Naive B cell (primary cell): ENCODE results near the gene PMF1. TPM values are rescaled to one million over a fixed set of nuclear protein-coding genes. Genes with fewer than 3 reads are reported as not detected.

Experiments used
- polyA plus RNA-seq, 6 donors: library from polyadenylated mRNA; unstranded; fragments of 300-500 nt; fragmentation: Illumina TruSeq; gene quantifications; one replicate each; pipeline ENCODE4 v1.2.3, GENCODE V29; 2021; ENCODE audit warnings: low read depth in 6 of 6

PMF1 gene
- polyA plus RNA-seq, 6 donors from 2014 or later, result 107 to 157 (median 115) TPM

Other genes with a start within 250 kb of the PMF1 start
- 10 to 100 TPM in 5 of 6 donors, 1 to 10 TPM in 1; 6.9 to 48.4 (median 27.7) TPM for gene ARHGEF2, start 234.5 kb upstream of the PMF1 start, polyA plus RNA-seq
- gene SSR2, start 192.1 kb upstream of the PMF1 start, polyA plus RNA-seq, result 100 to 1,000 TPM; 243 to 278 (median 256) TPM
- 1 to 10 TPM; 4.7 to 9.0 (median 6.1) TPM for gene UBQLN4, start 159.2 kb upstream of the PMF1 start, polyA plus RNA-seq
- 100 to 1,000 TPM in 5 of 6 donors, 10 to 100 TPM in 1; 99.5 to 139 (median 114) TPM for gene LAMTOR2, start 158.2 kb upstream of the PMF1 start, polyA plus RNA-seq
- not detected for gene RAB25, start 151.8 kb upstream of the PMF1 start, polyA plus RNA-seq
- under 1 TPM in 2 of 6 donors, not detected in 4; 0.05 to 0.13 TPM for gene MEX3A, start 130.5 kb upstream of the PMF1 start, polyA plus RNA-seq
- gene LMNA, start 98.3 kb upstream of the PMF1 start, polyA plus RNA-seq, result 1 to 10 TPM in 4 of 6 donors, under 1 TPM in 2; 0.33 to 3.0 (median 1.4) TPM
- gene SEMA4A, start 59.4 kb upstream of the PMF1 start, polyA plus RNA-seq, result 10 to 100 TPM; 23.3 to 37.3 (median 29.5) TPM
- 10 to 100 TPM in 4 of 6 donors, 1 to 10 TPM in 1, not detected in 1; 9.3 to 16.8 (median 12.9) TPM for gene SLC25A44, start 18.9 kb upstream of the PMF1 start, polyA plus RNA-seq
- 1 to 10 TPM in 1 of 6 donors, not detected in 5; 1.1 TPM for gene BGLAP, start 29.2 kb downstream of the PMF1 start, polyA plus RNA-seq
- not detected for gene PAQR6, start 35.0 kb downstream of the PMF1 start, polyA plus RNA-seq
- 10 to 100 TPM in 5 of 6 donors, 1 to 10 TPM in 1; 8.3 to 30.9 (median 12.6) TPM for gene SMG5, start 69.8 kb downstream of the PMF1 start, polyA plus RNA-seq
- 10 to 100 TPM in 3 of 6 donors, 1 to 10 TPM in 3; 6.9 to 13.0 (median 9.5) TPM for gene TMEM79, start 71.3 kb downstream of the PMF1 start, polyA plus RNA-seq
- 10 to 100 TPM in 2 of 6 donors, 1 to 10 TPM in 4; 6.3 to 13.4 (median 8.9) TPM for gene GLMP, start 82.7 kb downstream of the PMF1 start, polyA plus RNA-seq
- not detected for gene VHLL, start 86.3 kb downstream of the PMF1 start, polyA plus RNA-seq
- gene CCT3, start 125.3 kb downstream of the PMF1 start, polyA plus RNA-seq, result 100 to 1,000 TPM; 161 to 293 (median 183) TPM
- 1 to 10 TPM in 1 of 6 donors, not detected in 5; 1.2 TPM for gene TSACC, start 125.5 kb downstream of the PMF1 start, polyA plus RNA-seq
- gene RHBG, start 156.2 kb downstream of the PMF1 start, polyA plus RNA-seq, result not detected